HG02678 (cell line): Measurements from ENCODE around the gene FDXR.

Source experiments
- ATAC-seq: cut with Tn5 transposase; IDR thresholded peaks from one replicate; pipeline ENCODE4 v1.9.1; 2021; ENCODE audit warnings: mild to moderate bottlenecking, moderate library complexity; ENCODE audit not compliant: unreplicated experiment

The FDXR gene

GRCh38 chr17:74859459-74860228 lies 13.2 kb downstream of the FDXR start, which contains the start of gene GRIN2C:
Gene GRIN2C, minus strand, starts transcription at chr17:74859885. Its CDS starts 4,793 bp downstream, at chr17:74855092.
- ATAC-seq: no peak

GRCh38 chr17:74858672-74859458 lies 13.9 kb downstream of the FDXR start:
- no peak for ATAC-seq

GRCh38 chr17:74857191-74857590 lies 15.6 kb downstream of the FDXR start:
- no peak for ATAC-seq

GRCh38 chr17:74856112-74856511 lies 16.7 kb downstream of the FDXR start:
- ATAC-seq: no peak

- no peak for ATAC-seq
These were observed 17.5 kb downstream of the FDXR start for GRCh38 chr17:74855323-74855722.

GRCh38 chr17:74854792-74855191 lies 18.0 kb downstream of the FDXR start:
- no peak for ATAC-seq

GRCh38 chr17:74853669-74854068 lies 19.1 kb downstream of the FDXR start:
- no peak for ATAC-seq

GRCh38 chr17:74853048-74853397 lies 19.8 kb downstream of the FDXR start:
- ATAC-seq: no peak

- no peak for ATAC-seq
These were observed 20.4 kb downstream of the FDXR start for GRCh38 chr17:74852237-74853047.

GRCh38 chr17:74851612-74852236 lies 21.1 kb downstream of the FDXR start:
- ATAC-seq: no peak

GRCh38 chr17:74850914-74851313 lies 21.9 kb downstream of the FDXR start:
- no peak for ATAC-seq

- ATAC-seq: no peak
These were observed 22.5 kb downstream of the FDXR start for GRCh38 chr17:74850310-74850709.

- ATAC-seq: no peak
These were observed 24.0 kb downstream of the FDXR start for GRCh38 chr17:74848656-74849399.

- ATAC-seq: no peak
These were observed 26.2 kb downstream of the FDXR start for GRCh38 chr17:74846621-74847020.

- no peak for ATAC-seq
These were observed 29.5 kb downstream of the FDXR start for GRCh38 chr17:74843352-74843627.

- no peak for ATAC-seq
These were observed 30.0 kb downstream of the FDXR start for GRCh38 chr17:74842599-74843351.

- no peak for ATAC-seq
These were observed 30.6 kb downstream of the FDXR start for GRCh38 chr17:74842146-74842598.

- no peak for ATAC-seq
These were observed 31.7 kb downstream of the FDXR start for GRCh38 chr17:74840989-74841666.
